Psoas muscle (tissue), 8 donors: Measurements from ENCODE around the gene FAM177A1. TPM values are rescaled to one million over a fixed set of nuclear protein-coding genes. Genes with fewer than 3 reads are reported as not detected.
"Not testable (repeated sequence)": the region's sequence is repeated elsewhere in the genome, so short reads cannot be mapped to it uniquely, and the experiment has no call there.

Experiments used
- ATAC-seq, 4 donors: fragments of 200-7000 bp; cut with Tn5 transposase; one replicate each; pipeline ENCODE4 v1.9.1; 2020; ENCODE audit warnings: moderate library complexity in 3 of 4, mild to moderate bottlenecking in 2 of 4
- DNase-seq, 2 donors: peaks; one replicate each; pipeline ENCODE4 v3.0.0-alpha.2; 2020
- H3K27ac ChIP-seq: fragments of 200-600 bp; one replicate; pipeline ENCODE4 v1.8.0; 2022
- H3K27me3 ChIP-seq, 3 donors: fragments of 200-600 bp in 1 of 3; one replicate each; pipeline versions ENCODE4 v1.6.1 to v1.8.0; 2013 to 2022; ENCODE audit warnings: low read length in 2 of 3, mild to moderate bottlenecking in 2 of 3, moderate library complexity in 1 of 3; ENCODE audit not compliant: insufficient read depth in 3 of 3
- H3K36me3 ChIP-seq, 2 donors: fragments of 200-600 bp in 1 of 2; one replicate each; pipeline versions ENCODE4 v1.6.1 to v1.8.0; 2013 to 2022; ENCODE audit warnings: low read depth in 1 of 2, mild to moderate bottlenecking in 1 of 2, moderate library complexity in 1 of 2; ENCODE audit not compliant: insufficient read depth in 1 of 2
- H3K4me1 ChIP-seq: fragments of 200-600 bp; one replicate; pipeline ENCODE4 v1.8.0; 2022
- H3K4me3 ChIP-seq: fragments of 200-600 bp; one replicate; pipeline ENCODE4 v1.8.0; 2022; ENCODE audit warnings: mild to moderate bottlenecking
- H3K9me3 ChIP-seq: fragments of 200-600 bp; one replicate; pipeline ENCODE4 v1.8.0; 2022
- WGBS, 3 donors: extraction: QIAGEN DNeasy Blood & Tissue Kit; methylation state at CpG; one replicate each; pipeline versions ENCODE4 v1.1.6 to v1.1.7; 2013; 5-methylcytosine and 5-hydroxymethylcytosine counted together
- intact Hi-C, 2 donors: fragments of 100-400 bp; cut with DNase I; formaldehyde crosslinking; loops; one replicate each; pipeline versions ENCODE4 v1.11.0 to v1.14.2; 2022
- polyA plus RNA-seq, 3 donors: library from polyadenylated mRNA; stranded (reverse); fragments of 200-250 nt; gene quantifications; one replicate each; pipeline ENCODE4 v1.2.3, GENCODE V29; 2013
- total RNA-seq, 4 donors: library from RNA; stranded (reverse); fragmentation: NEBNext Ultra II Directional in 2 of 4; extraction: Animal tissue kit (Norgen Biotek cat#: 25700) in 2 of 4; gene quantifications; one replicate each; pipeline versions ENCODE4 v1.2.1 to v1.2.4, GENCODE V29; 2021 to 2023
- TF ChIP-seq, protein P1 (sequence below): fragments of 200-600 bp; IDR thresholded peaks from one replicate; pipeline ENCODE4 v1.8.0; 2022; ENCODE audit warnings: antibody characterized with exemption
- donor health status: healthy with polysubstance abuse.
- donor health status: DM: no; HTN: no; CAD: no; lungs with moderate emphysema.
- donor health status: Bipolar disorder and iron deficiency.
- donor health status: healthy.
- donor health status: DM: yes; HTN: yes; CAD: no.
- donor health status: DM: no; HTN: no; CAD: no.
- donor health status: DM: no; HTN: no; CAD: no.
- donor health status: DM: yes; HTN: yes; CAD: no.

FAM177A1 gene
- total and polyA plus RNA-seq, 7 donors = 32.9 to 83.3 (median 57.2) TPM

DNA sequence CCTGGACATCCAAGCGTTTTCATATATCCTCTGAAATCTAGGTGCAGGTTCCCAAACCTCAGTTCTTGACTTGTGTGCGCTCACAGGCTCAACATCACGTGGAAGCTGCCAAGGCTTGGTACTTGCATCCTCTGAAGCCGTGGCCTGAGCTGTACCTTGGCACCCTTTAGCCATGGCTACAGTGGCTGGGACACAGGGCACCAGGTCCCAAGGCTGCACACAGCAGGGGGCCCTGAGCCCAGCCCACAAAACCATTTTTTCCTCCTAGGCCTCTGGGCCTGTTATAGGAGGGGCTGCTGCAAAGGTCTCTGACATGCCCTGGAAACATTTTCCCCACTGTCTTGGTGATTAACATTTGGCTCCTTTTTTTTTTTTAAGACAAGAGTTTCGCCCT lies 11.6 kb upstream of the FAM177A1 start:
- no peaks in the 10 kb centered on the region for H3K4me1 ChIP-seq
- no peaks in the 10 kb centered on the region for H3K27me3 ChIP-seq
- TF ChIP-seq, protein P1, sequence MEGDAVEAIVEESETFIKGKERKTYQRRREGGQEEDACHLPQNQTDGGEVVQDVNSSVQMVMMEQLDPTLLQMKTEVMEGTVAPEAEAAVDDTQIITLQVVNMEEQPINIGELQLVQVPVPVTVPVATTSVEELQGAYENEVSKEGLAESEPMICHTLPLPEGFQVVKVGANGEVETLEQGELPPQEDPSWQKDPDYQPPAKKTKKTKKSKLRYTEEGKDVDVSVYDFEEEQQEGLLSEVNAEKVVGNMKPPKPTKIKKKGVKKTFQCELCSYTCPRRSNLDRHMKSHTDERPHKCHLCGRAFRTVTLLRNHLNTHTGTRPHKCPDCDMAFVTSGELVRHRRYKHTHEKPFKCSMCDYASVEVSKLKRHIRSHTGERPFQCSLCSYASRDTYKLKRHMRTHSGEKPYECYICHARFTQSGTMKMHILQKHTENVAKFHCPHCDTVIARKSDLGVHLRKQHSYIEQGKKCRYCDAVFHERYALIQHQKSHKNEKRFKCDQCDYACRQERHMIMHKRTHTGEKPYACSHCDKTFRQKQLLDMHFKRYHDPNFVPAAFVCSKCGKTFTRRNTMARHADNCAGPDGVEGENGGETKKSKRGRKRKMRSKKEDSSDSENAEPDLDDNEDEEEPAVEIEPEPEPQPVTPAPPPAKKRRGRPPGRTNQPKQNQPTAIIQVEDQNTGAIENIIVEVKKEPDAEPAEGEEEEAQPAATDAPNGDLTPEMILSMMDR = no peak
- H3K4me3 ChIP-seq = no peak overlapping the region
- H3K27ac ChIP-seq = no peak overlapping the region
- intact Hi-C loops = no loop called here
- DNase-seq (no peak), ATAC-seq (no peak)
- no peaks in the 10 kb centered on the region for H3K9me3 ChIP-seq
- H3K36me3 ChIP-seq = peaks cover 2 to 40% of the 10 kb centered on the region in 2 donors
- 88 to 100% (median 99%) methylated on average over 5 of the region's 5 CpGs for WGBS, 3 donors

DNA sequence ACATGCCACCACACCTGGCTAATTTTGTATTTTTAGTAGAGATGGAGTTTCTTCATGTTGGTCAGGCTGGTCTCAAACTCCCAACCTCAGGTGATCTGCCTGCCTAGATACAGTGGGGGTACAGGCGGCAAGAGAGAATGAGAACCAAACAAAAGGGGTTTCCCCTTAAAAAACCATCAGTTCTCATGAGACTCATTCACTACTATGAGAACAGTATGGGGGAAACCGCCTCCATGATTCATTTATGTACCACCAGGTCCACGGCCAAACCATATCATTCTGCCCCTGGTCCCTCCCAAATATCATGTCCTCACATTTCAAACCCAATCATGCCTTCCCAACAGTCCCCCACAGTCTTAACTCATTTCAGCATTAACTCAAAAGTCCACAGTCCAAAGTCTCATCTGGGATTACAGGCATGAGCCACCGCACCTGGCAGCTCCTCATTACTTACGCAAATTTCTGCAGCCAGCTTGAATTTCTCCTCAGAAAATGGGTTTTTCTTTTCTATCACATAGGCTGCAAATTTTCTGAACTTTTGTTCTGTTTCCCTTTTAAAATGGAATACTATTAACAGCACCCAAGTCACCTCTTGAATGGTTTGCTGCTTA lies 11.0 kb upstream of the FAM177A1 start:
- H3K36me3 ChIP-seq = peaks cover 2 to 34% of the 10 kb centered on the region in 2 donors
- H3K27ac ChIP-seq, H3K4me1 ChIP-seq, H3K9me3 ChIP-seq, intact Hi-C loops, H3K27me3 ChIP-seq, H3K4me3 ChIP-seq, ATAC-seq, DNase-seq: not testable (repeated sequence)
- WGBS, 3 donors = 91 to 96% (median 95%) methylated on average over 5 of the region's 5 CpGs

DNA sequence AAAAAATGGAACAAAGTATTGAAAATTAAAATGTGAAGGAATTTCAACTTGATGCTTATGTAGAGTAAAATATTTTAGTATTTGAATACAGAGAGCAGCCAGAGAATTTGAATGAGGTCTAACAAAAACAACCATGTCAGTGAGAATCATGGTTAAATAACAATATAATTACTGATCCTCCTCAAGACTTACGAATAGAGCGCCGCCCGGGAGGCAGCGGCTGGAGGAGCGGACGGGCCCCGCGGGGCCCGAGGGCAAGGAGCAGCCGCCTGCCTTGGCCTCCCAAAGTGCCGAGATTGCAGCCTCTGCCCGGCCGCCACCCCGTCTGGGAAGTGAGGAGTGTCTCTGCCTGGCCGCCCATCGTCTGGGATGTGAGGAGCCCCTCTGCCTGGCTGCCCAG lies 7.8 kb upstream of the FAM177A1 start:
- intact Hi-C loops, H3K4me3 ChIP-seq, H3K4me1 ChIP-seq, H3K27ac ChIP-seq, ATAC-seq, H3K36me3 ChIP-seq, DNase-seq, H3K27me3 ChIP-seq, H3K9me3 ChIP-seq: not testable (repeated sequence)
- WGBS, 3 donors = 92 to 100% (median 97%) methylated on average over 1 to 11 of the region's 17 CpGs

DNA sequence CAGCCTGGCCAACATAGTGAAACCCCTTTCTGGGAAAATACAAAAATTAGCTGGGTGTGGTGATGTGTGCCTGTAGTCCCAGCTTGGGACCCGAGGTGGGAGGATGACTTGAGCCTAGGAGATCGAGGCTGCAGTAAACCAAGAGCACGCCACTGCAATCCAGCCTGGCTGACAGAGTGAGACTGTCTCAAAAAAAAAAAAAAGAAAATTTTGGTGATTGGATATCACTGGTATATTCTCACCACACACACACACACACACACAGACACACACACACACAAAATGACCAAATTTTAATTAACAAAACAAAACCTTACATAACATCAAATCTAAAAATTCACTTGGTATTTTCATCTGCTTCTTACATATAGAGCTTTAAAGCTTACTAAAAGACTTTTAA lies 3.4 kb upstream of the FAM177A1 start:
- TF ChIP-seq, protein P1 = no peak
- intact Hi-C loops = no loop called here
- H3K4me3 ChIP-seq = no peak overlapping the region
- H3K4me1 ChIP-seq = peaks cover 6% of the 10 kb centered on the region
- peaks cover 0 to 3% of the 10 kb centered on the region in 2 donors for H3K36me3 ChIP-seq
- DNase-seq = no peak
- 81 to 87% (median 86%) methylated on average over 3 of the region's 3 CpGs for WGBS, 3 donors
- H3K9me3 ChIP-seq = no peaks in the 10 kb centered on the region
- H3K27ac ChIP-seq = no peak overlapping the region
- ATAC-seq = no peak
- H3K27me3 ChIP-seq = no peaks in the 10 kb centered on the region

DNA sequence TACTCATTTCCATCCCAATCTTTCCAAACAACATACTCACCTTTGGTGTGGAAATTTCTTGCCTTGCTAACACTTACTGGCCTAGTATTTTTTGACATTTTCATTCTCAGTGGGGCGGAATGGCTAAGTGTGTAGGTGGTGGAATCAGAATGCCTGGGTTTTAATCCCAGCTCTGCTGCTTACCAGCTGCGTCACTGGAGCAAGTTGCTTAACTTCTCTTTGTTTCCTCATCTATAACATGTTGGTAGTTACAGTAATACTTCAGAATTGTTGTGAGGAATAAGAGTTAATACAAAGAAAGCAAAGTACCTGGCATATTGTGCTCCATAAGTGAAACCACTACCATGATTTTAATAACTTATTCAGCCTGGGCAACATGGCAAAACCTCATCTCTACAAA lies 3.0 kb upstream of the FAM177A1 start:
- WGBS, 3 donors = 93 to 96% (median 93%) methylated on average over 2 of the region's 2 CpGs
- no peaks in the 10 kb centered on the region for H3K9me3 ChIP-seq
- TF ChIP-seq, protein P1 = no peak
- no peak overlapping the region for H3K27ac ChIP-seq
- intact Hi-C loops = no loop called here
- peaks cover 0 to 6% of the 10 kb centered on the region in 2 donors for H3K36me3 ChIP-seq
- no peak for DNase-seq
- H3K4me1 ChIP-seq = peaks cover 10% of the 10 kb centered on the region
- ATAC-seq = no peak
- H3K4me3 ChIP-seq = no peak overlapping the region
- no peaks in the 10 kb centered on the region for H3K27me3 ChIP-seq
